Cortex of kidney (tissue), 1 donor: ENCODE results near the gene PPP4R1.
"Not testable (repeated sequence)": the region's sequence is repeated elsewhere in the genome, so short reads cannot be mapped to it uniquely, and the experiment has no call there.

Experiments
- DNase-seq: peaks from one replicate; lab custom pipeline; 2025; lab: John Stamatoyannopoulos, UW

PPP4R1 gene

GRCh38 chr18:9614401-9615279 lies at the start of gene PPP4R1:
Gene PPP4R1, minus strand, starts transcription at chr18:9614559. Its CDS starts 75 bp downstream, at chr18:9614484.
- DNase-seq = no peak

- no peak for DNase-seq
These were observed 49.0 kb upstream of the PPP4R1 start for GRCh38 chr18:9663377-9663776.

- no peak for DNase-seq
These were observed 47.2 kb upstream of the PPP4R1 start for GRCh38 chr18:9661564-9661963.

- no peak for DNase-seq
These were observed 45.4 kb upstream of the PPP4R1 start for GRCh38 chr18:9659499-9660375.

- no peak for DNase-seq
These were observed 43.8 kb upstream of the PPP4R1 start for GRCh38 chr18:9658087-9658641.

- DNase-seq = no peak
These were observed 40.9 kb upstream of the PPP4R1 start for GRCh38 chr18:9655232-9655767.

GRCh38 chr18:9653390-9653789 lies 39.0 kb upstream of the PPP4R1 start:
- DNase-seq = no peak

GRCh38 chr18:9649164-9649540 lies 34.8 kb upstream of the PPP4R1 start:
- no peak for DNase-seq

GRCh38 chr18:9648431-9649163 lies 34.2 kb upstream of the PPP4R1 start:
- no peak for DNase-seq

- no peak for DNase-seq
These were observed 33.4 kb upstream of the PPP4R1 start for GRCh38 chr18:9647496-9648323.

GRCh38 chr18:9643549-9643948 lies 29.2 kb upstream of the PPP4R1 start:
- no peak for DNase-seq

- no peak for DNase-seq
These were observed 28.6 kb upstream of the PPP4R1 start for GRCh38 chr18:9642799-9643462.

GRCh38 chr18:9641081-9641480 lies 26.7 kb upstream of the PPP4R1 start:
- not testable (repeated sequence) for DNase-seq

- DNase-seq = no peak
These were observed 24.5 kb upstream of the PPP4R1 start for GRCh38 chr18:9638886-9639285.

- DNase-seq = no peak
These were observed 22.8 kb upstream of the PPP4R1 start for GRCh38 chr18:9637036-9637767.

GRCh38 chr18:9634856-9635255 lies 20.5 kb upstream of the PPP4R1 start:
- no peak for DNase-seq

- no peak for DNase-seq
These were observed 17.6 kb upstream of the PPP4R1 start for GRCh38 chr18:9631814-9632496.

- no peak for DNase-seq
These were observed 16.1 kb upstream of the PPP4R1 start for GRCh38 chr18:9630444-9630843.

GRCh38 chr18:9629709-9630108 lies 15.3 kb upstream of the PPP4R1 start:
- no peak for DNase-seq
